Fibroblast of skin of abdomen (primary cell): ENCODE measurements around the gene ZBED3.

Source experiments
- DNase-seq: peaks from one replicate; pipeline ENCODE4 v3.0.0-alpha.2; 2013

The ZBED3 gene

DNA sequence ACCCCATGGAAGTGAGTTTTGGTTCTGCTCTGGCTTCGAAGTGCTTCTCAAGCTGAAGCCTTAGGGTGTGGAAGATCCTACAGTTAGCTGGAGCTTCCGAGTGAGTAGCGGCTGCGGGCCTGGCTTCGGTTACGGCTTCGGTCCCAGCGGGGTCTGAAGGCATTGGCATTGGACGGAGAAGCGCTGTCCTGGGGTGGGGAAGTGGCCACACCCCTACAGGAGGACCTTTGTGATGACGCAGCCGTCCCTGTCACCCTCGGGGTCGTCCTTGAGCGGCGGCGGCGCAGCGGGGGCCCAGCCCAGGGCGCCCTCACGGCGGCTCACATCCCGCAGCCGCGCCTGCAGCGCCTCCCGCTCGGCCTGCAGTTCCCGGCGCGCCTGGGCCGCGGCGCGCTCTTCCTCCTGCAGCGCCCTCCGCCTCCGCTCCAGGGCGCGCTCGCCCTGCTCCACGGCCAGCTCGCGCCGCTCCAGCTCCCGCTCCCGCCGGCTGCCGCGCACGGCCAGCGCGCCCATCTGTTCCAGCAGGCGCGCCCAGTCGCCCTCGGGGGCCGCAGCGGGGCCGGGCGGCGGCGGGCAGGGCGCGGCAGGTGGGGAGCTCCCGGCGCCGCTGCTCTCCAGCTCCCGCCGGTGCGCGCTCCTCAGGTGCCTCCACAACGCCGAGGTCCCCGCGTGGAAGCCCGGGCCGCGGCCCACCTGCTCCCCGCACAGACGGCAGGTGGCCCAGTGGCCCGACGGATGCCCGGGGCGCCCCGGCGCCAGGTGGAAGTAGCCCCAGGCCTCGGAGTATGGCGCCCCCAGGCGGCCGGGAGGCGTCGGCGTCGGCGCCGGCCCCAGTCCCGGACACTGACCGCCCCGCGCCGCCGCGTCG lies 9.9 kb downstream of the ZBED3 start:
- peak; percentile 50 for DNase-seq

DNA sequence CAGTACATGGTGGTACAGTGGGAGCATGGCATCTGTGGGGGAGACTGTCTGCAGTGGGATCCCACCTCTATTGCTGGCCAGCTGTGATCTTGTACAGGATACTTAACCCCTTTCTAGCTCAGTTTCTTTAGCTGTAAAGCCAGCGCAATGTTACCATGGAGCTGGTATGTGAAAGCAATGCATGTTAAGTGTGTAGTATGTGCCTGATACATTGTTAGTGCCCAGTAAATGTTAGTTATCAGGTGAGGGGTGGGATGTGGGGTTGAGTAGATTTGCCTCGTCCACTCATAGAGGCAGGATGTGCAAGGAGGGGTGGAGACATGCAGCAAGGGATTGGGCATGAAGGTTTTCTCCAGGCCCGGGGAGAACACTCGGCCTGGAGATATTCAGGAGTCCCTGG lies 12.3 kb downstream of the ZBED3 start:
- no peak for DNase-seq

DNA sequence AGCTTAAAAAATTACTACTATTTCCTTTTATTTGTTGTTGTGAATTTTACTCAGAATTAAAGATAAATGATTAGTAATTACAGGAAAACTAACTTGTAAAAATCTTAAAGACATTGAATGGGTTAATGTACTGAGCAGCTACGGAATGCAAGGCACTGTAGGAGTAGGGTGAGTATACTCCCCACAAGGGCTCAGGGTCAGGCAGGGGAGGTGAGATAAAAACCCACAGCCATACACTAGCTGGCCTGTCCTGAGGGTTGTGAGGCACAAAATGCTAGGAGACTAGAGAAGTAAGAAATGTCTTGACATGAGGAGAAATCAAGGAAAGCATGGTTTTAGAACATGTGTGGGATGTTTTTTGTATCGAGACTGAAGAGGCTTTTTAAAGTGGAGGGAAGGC lies 13.4 kb downstream of the ZBED3 start:
- DNase-seq, result peak; percentile 4

DNA sequence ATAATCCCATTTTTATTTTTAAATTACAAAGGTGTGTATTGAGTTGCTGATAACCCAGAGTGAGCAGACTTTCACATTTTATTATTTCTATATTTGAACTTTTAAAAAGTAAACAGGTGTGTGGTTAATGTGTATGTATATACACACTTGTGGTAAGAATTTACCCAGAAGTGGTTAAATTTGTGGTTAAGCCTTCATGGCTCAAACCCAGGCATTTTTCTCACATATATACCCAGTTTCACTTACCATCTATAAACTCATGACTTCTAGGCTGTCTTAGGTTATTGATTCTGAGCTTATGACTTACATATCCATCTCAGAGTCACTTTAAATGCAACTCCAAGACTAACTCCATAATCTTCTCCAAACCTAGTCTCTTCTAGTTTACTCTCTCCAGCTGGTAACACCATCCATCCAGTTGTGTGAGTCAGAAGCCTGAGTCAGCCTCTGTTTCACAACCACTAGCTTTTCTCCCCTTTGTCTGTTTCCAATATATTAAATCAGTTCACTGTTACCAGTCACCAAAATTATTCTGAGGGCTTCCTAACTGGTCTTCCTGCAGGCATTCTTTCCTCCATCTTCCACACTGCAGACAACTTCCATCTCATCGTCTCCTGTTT lies 20.2 kb downstream of the ZBED3 start:
- peak; percentile 82 for DNase-seq

DNA sequence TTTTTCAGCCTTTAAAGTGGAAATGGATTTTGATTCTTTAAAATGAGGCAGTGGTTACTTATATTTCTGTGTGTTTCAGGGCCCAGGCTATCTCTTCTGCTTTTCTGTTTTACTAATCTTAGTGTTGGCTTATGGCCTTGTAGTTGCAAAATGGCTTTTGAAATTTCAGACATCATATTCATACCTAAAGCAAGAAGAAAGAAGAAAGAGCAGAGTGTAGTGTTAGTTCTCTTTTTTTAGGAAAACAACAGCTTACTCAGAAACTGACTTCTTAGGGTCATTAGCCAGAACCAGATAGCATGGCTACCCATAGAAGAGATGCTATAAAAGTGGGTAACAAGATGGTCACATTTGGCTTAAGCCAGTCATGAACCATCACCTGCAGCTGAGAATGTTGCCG lies 20.9 kb downstream of the ZBED3 start:
- DNase-seq, result no peak

DNA sequence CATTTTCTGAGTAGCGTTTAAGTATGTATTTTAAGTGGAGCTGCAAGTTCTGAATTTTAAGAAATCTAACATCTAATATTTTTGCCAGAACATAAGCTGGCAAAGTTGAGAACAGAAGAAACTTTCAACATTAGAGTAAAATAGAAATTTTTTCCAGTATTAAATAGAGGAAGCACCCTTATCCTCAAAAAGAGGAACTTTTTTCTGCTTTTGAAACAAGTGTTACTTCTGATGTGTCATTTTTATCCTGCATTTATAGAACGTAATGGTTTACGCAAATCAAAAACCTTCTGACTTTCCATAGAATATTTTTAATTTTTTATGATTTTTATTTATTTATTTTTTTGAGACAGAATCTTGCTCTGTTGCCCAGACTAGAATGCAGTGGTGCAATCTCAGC lies 21.8 kb downstream of the ZBED3 start:
- no peak for DNase-seq

DNA sequence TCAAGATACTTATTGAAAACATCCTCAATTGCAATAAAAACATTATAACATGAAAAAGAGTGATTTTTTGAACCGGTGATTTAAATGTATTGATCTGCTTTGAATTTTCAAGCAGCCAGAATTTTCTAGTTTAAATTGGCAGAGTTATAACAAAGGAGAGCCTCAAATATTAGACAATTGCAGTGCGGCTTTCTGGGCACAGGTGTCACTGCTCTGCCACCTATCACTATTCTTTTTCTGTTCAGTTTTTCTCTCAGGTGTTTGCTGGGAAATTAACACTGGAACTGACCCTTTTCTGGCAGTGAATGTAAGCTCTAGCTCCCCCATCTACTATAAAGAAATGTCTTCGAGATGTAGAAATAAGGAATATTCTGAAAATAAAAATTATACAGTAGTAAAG lies 23.0 kb downstream of the ZBED3 start:
- no peak for DNase-seq

DNA sequence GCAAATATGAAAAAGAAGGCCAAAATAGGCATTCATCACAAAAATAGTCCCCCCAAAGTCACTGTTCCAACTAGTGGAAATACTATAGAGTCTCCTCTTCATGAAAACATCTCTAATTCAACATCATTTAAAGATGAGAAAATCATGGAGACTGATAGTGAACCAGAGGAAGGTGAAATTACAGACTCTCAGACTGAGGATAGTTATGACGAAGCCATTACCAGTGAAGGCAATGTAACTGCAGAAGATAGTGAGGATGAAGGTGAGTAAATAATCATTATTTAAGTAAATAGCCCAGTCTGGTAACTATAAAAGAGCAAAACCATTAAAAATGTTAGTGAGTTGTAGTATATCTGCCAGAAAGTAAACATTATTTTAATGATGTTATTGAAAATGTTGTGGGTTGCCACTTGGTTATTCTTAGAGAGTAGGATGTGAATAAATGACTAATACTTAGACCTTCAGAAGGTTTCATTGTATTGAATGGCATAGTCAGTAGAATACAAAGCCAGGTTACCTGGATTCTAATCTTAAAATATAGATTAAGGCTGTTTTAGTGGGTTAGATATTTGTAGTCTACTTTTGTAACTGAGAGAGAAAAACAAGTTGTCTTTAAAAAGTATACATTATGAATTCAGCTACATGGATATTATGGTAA lies 40.5 kb downstream of the ZBED3 start:
- DNase-seq, result no peak

DNA sequence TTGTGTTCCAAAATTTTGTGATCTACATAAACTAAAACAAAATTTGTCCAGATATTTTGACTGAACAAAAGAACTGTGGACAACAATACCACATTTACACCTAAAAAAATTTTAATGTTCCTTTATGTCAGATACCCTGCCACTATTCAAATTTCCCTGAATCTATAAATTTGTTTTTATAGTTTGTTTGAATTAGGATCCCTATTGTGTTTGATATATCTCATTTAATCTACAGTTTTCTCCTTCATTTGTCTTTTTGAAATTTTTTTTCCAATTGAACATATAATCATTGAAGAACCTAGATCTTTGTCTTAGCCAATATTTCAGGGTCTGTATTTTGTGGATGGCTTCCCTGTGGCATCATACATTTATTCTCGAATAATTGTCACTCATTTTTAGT lies 51.1 kb downstream of the ZBED3 start:
- no peak for DNase-seq

DNA sequence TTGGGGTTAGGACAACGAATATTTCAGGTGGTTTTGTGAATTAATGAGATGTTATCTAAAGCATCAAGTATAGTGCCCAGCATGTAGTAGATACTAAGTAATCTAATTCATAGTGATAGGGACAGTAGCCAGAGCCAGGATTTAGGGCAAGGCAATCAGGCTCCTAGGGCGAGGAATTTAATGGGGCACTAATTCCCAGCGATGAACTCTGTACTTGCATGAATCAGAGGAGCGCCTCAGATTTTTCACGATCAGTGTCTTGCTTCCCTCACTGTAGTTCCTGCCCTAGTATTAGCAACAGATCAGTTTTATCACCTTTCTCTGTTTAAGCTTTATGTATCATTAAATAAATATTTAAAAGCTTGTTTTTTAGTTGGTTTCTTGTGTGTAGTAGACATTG lies 53.7 kb downstream of the ZBED3 start:
- DNase-seq, result no peak

DNA sequence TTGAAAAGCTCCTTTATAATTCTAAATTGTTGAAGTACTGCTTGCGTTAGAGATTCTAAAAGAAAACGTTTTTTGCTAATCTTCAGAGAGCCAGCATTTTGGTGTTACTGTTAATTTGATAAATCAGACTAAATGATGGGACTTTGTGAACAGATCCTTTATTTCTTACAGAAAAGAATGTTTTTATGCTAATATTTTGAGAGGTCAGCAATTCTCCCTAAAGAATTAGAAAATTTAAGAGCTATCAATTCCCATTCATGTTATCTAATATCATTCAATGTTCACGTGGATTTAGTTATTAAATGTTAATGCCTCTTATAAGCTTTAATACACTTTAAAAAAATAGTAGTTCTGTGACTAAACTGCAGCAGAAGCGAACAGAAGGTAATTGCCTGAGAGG lies 54.5 kb downstream of the ZBED3 start:
- DNase-seq, result no peak

DNA sequence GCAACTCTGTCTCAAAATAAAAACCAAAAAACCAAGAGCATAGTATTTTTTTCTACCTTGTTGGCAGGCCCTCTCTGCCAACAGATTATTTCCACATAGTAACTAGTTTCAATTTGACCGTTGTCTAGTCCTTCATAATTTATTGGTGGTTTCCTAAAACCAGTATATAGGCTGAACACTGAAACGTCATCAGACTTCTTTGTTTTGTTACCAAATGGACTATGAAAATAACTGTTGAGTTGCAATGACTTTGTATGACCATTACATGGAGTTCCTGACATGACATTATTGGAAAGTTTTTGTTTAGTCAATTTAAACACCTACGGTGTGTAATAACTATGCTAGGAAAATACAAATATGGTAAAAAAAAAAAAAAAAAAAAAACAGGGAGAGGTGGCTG lies 55.2 kb downstream of the ZBED3 start:
- no peak for DNase-seq

DNA sequence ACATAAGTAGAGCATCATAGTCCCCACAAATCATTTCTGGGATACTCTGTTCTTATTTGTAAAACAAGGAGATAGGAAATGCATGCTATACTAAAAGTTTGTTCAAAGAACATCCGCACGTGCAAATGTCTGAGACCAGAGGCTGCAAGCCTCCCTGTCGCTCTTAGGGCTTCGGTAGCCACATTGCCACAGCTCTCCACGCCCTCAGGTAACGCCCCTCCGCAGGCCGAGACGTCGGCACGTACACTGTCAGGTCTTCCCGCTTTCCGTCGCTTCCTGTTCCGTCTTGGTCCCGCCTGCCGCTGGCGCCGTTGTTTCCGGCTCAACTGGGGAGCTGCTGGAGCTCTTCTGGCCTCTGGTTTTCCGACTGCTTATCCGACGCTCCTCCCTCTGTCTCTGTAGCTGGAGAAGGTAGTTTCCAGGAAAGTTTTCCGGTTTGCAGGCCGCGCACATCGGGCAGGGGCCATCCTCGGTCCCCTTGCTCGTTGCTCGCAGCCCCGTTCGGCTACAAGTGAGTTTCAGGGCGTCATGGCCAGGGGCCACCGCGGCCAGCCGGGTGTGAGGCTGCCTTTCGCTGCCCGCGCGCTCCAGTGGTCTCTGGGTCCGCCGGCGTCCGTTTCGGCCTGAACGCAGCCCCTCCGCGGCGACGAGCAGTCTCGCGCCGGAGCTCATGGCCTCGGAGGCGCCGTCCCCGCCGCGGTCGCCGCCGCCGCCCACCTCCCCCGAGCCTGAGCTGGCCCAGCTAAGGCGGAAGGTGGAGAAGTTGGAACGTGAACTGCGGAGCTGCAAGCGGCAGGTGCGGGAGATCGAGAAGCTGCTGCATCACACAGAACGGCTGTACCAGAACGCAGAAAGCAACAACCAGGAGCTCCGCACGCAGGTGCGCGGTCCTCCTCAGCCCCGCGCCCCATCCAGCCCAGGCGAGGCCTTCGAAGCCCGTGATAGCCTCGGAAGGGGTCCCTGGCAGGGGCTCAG lies 56.7 kb downstream of the ZBED3 start, which contains the start of gene AGGF1:
Gene AGGF1 (plus strand): TSS at position 308 of the 975 bp plus-strand sequence. CDS start 363 bp downstream, at position 671.
- DNase-seq, result peak; percentile 94

DNA sequence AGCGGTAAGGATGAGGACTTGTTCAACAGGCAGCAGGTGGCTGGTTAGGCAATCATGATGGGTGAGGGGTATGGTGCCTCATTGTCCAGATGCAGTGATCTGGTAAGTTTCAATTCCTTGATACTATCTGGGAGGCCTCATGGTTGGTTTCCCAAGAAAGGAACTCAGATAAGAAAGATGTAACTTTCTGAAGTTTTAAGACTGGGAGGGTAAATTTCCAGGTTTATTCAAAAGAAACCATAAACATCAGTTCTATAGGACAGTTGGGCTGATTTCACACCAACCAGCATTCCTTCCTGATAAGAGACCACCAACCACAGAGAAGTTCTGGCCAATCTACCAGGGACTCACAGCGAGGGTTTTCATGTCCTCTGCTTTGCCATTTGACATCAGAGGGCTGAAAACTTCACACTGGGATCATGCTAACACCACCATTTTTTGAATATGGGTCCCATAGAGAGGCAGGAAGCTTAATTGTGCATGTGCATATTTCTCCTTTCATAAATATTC lies 57.7 kb downstream of the ZBED3 start:
- no peak for DNase-seq

DNA sequence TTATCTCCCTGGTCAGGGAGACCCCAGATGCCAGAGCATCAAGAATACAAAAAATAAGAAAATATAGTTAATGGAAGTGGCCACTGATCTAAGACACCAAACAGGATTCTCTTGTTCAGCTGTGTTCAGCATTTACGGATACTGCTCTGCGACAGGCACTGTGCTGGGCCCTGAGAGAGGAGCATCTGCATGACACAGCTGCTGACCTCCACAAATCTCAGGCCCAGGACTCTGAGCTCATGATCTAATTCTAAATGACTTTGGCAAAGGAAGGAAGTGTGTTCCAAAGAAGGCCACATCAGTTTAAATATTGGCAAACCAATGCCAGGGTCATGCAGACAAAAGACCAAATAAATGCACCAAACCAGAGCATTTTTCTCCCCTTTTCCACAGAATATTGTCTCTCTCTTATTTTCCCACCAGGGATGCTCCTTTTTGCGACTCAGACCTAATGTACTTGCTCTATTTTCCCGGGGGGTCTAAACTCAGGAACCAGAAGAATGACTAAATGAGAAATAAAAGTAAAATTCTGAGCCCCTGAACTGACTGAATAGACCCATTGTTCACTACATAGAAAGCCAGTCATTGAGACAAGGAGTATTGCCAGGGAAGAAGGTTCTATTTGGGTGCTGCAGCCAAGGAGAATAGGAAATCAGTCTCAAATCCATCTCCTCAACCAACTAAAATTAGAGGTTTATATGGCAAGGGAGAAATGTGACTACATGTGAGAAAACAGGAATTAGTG lies 58.3 kb downstream of the ZBED3 start:
- DNase-seq, result no peak

DNA sequence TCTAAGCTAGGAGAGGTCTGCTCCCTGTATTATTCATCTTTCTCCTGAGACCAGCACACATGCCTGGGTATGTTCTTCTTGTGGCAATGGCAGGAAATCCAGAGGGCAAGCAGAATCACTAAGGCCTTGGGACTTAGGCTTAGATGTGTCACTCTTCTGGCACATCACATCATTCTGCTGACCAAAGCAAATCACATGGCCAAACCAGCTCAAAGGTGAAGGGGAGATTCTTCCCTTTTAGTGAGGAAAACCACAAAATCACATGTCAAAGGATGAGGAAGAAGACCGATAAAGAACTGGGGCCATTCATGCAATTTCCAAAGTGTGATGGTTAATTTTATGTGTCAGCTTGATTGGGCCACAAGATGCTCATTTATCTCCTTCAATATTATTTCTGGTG lies 62.6 kb downstream of the ZBED3 start:
- no peak for DNase-seq

DNA sequence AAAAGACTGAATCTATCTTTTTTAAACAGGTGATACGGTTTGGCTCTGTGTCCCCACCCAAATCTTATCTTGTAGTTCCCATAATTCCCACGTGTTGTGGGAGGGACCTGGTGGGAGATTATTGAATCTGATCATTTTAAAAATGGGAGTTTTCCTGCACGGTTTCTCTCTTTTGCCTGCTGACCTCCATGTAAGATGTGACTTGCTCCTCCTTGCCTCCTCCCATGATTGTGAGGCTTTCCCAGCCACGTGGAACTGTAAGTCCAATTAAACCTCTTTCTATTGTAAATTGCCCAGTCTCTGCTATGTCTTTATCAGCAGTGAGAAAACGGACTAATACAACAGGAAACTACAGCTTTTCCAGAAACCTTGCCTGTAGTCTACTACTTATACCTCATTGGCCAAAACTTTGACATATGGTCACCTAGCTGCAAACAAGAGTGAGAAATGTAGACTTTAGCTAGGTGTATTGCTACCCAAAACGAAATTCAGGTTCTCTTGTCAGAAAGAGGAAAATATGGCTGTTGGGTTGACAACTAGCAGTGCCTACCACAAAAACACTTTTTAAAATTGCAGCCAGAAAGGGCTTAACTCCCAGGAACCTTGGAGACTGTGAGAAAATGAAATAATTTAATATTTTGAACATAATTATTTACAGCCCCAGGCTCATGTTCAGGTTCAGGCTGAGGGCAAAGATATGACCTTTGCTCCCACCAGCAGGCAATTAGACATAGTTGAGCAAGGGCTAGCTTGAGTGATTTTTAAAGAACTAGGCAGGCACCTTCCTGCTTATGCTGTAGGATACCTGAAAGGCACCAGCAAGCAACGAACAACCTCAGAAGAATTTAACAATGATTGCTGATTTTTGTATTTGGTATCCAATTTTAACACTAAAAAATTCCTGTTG lies 64.3 kb downstream of the ZBED3 start:
- no peak for DNase-seq
